Measurements from ENCODE around the gene KRTAP10-6.

KRTAP10-6 gene

DNA sequence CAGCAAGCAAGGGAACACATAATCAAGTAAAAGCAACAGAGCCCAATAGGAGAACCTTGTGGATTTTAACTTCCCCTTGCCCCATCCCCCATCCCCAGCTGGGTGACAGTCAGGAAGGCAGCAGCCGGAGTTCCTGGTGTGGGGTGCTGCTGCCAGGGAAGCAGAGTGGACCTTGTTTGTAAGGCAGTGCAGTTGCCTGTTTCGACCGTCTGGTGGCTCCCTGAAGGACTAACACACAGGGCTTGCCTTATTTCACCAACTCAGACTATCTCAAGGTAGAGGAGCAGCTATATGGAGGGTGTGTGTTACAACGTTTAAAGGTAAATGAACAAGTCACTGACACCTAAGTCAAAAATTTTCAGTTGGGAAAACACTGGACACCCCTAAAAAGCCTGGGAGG lies 26.2 kb upstream of the KRTAP10-6 start:
- TF ChIP-seq CEBPB (IDR thresholded peaks at IDR 0.05) (no peak), YY1 (IDR thresholded peaks at IDR 0.05; ENCODE audit: low read depth) (no peak), TAF1 (IDR thresholded peaks at IDR 0.05; ENCODE audit: low read depth) (no peak), RAD21 (IDR thresholded peaks at IDR 0.05; ENCODE audit: low read depth) (no peak), ZBTB7A (IDR thresholded peaks at IDR 0.05; ENCODE audit: low read depth) (no peak), TEAD4 (IDR thresholded peaks at IDR 0.05) (no peak), NFIC (IDR thresholded peaks at IDR 0.05) (no peak), CREB1 (IDR thresholded peaks at IDR 0.05; ENCODE audit: low read depth) (no peak), TCF12 (IDR thresholded peaks at IDR 0.05; ENCODE audit: low read depth) (no peak)
- TF ChIP-seq, protein P1, sequence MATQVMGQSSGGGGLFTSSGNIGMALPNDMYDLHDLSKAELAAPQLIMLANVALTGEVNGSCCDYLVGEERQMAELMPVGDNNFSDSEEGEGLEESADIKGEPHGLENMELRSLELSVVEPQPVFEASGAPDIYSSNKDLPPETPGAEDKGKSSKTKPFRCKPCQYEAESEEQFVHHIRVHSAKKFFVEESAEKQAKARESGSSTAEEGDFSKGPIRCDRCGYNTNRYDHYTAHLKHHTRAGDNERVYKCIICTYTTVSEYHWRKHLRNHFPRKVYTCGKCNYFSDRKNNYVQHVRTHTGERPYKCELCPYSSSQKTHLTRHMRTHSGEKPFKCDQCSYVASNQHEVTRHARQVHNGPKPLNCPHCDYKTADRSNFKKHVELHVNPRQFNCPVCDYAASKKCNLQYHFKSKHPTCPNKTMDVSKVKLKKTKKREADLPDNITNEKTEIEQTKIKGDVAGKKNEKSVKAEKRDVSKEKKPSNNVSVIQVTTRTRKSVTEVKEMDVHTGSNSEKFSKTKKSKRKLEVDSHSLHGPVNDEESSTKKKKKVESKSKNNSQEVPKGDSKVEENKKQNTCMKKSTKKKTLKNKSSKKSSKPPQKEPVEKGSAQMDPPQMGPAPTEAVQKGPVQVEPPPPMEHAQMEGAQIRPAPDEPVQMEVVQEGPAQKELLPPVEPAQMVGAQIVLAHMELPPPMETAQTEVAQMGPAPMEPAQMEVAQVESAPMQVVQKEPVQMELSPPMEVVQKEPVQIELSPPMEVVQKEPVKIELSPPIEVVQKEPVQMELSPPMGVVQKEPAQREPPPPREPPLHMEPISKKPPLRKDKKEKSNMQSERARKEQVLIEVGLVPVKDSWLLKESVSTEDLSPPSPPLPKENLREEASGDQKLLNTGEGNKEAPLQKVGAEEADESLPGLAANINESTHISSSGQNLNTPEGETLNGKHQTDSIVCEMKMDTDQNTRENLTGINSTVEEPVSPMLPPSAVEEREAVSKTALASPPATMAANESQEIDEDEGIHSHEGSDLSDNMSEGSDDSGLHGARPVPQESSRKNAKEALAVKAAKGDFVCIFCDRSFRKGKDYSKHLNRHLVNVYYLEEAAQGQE (IDR thresholded peaks at IDR 0.05; ENCODE audit: low read depth) = no peak
- TF ChIP-seq, protein P2, sequence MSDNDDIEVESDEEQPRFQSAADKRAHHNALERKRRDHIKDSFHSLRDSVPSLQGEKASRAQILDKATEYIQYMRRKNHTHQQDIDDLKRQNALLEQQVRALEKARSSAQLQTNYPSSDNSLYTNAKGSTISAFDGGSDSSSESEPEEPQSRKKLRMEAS (IDR thresholded peaks at IDR 0.05) = no peak

DNA sequence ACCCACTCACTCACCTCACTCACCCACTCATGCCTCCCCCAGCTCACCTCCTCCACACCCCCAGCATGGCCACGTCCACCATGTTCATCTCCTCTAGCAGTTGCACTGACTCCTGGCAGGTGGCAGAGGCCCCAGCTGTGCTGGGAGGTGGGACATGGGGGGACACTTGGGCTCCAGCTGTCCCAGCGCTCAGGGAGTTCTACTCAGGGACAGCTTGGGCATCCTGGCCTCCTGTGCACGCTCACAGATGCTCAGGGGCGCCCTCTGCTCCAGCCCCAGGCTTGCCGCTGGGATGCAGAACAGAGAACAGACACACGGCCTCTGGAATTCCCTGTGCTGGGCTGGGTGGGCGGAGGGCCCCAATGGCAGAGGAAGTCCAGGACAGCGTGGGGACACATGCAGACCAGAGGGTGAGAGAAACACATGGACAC lies 24.8 kb upstream of the KRTAP10-6 start:
- TF ChIP-seq EP300 (IDR thresholded peaks at IDR 0.05; ENCODE audit: borderline replicate concordance) (no peak), ZBTB7A (IDR thresholded peaks at IDR 0.05; ENCODE audit: low read depth) (no peak), CEBPB (IDR thresholded peaks at IDR 0.05) (no peak), CREB1 (IDR thresholded peaks at IDR 0.05; ENCODE audit: low read depth) (no peak), TAF1 (IDR thresholded peaks at IDR 0.05; ENCODE audit: low read depth) (no peak), NFIC (IDR thresholded peaks at IDR 0.05) (no peak), TCF12 (IDR thresholded peaks at IDR 0.05; ENCODE audit: low read depth) (no peak), TEAD4 (IDR thresholded peaks at IDR 0.05) (no peak), FOXM1 (IDR thresholded peaks at IDR 0.05; ENCODE audit: borderline replicate concordance, low read depth) (no peak), EGR1 (IDR thresholded peaks at IDR 0.05) (no peak), RAD21 (IDR thresholded peaks at IDR 0.05; ENCODE audit: low read depth) (no peak)
- TF ChIP-seq, protein P3, sequence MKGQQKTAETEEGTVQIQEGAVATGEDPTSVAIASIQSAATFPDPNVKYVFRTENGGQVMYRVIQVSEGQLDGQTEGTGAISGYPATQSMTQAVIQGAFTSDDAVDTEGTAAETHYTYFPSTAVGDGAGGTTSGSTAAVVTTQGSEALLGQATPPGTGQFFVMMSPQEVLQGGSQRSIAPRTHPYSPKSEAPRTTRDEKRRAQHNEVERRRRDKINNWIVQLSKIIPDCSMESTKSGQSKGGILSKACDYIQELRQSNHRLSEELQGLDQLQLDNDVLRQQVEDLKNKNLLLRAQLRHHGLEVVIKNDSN (IDR thresholded peaks at IDR 0.05) = no peak
- TF ChIP-seq, protein P1 (IDR thresholded peaks at IDR 0.05; ENCODE audit: low read depth) = no peak
- TF ChIP-seq, protein P2 (IDR thresholded peaks at IDR 0.05) = no peak

DNA sequence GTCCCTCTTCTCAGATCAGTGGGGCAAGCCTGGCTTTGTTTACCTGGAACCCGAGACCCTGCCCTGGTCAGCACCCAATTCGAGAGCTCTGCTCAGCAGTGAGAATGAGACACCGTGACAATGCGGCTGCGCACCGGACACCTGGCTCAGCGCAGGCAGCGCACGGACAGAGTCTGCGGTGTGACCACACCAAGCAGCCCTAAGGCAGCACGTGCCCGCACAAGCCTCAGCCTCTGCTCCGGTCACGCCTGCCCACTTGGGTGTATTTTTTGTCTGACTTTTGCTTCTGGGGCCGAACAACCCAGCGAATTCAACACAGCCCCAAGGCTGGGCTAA lies 24.3 kb upstream of the KRTAP10-6 start:
- no peak for TF ChIP-seq TCF12 (IDR thresholded peaks at IDR 0.05; ENCODE audit: low read depth)
- TF ChIP-seq, protein P1 (IDR thresholded peaks at IDR 0.05; ENCODE audit: low read depth) = no peak
- TF ChIP-seq FOXM1 (IDR thresholded peaks at IDR 0.05; ENCODE audit: borderline replicate concordance, low read depth) = no peak
- TF ChIP-seq RAD21 (IDR thresholded peaks at IDR 0.05; ENCODE audit: low read depth) = no peak
- no peak for TF ChIP-seq EGR1 (IDR thresholded peaks at IDR 0.05)
- TF ChIP-seq CEBPB (IDR thresholded peaks at IDR 0.05) = no peak
- no peak for TF ChIP-seq YY1 (IDR thresholded peaks at IDR 0.05; ENCODE audit: low read depth)
- no peak for TF ChIP-seq ZBTB7A (IDR thresholded peaks at IDR 0.05; ENCODE audit: low read depth)
- TF ChIP-seq CREB1 (IDR thresholded peaks at IDR 0.05; ENCODE audit: low read depth) = no peak
- no peak for TF ChIP-seq NFIC (IDR thresholded peaks at IDR 0.05)
- TF ChIP-seq EP300 (IDR thresholded peaks at IDR 0.05; ENCODE audit: borderline replicate concordance) = no peak
- no peak for TF ChIP-seq TEAD4 (IDR thresholded peaks at IDR 0.05)
- TF ChIP-seq, protein P2 (IDR thresholded peaks at IDR 0.05) = no peak

DNA sequence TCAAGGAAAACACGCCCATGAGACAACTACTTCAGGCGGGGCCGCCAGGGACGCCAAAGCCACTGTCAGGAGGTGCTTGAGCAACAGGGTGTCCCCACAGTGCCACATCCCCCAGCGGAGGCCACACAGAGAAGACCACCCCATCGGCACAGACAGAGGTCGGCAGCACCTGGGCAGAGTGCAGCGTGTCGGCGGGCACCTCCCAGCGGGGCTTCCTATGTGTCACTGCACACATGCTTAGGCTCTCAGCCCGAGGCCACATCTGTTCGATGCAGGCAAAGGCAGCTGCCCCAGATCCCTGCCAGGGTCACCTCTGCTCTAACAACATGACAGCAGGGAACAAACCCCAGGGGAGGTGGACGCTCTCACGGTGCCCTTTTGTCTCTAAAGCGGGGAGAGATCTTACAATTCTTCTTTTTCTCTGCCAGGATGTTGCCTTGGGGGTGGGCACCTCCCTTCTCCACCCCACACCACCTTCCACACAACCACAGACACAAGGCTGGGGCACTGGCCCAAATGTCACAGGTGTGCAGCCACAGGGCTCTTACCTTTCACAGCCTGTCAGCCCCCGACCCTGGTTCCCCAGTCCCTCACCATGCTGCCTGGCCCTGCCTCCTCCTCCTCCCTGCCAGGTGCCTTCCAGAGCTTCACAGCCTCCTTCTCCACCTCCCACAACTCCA lies 23.7 kb upstream of the KRTAP10-6 start:
- TF ChIP-seq EP300 (IDR thresholded peaks at IDR 0.05; ENCODE audit: borderline replicate concordance) (no peak), CREB1 (IDR thresholded peaks at IDR 0.05; ENCODE audit: low read depth) (no peak), TAF1 (IDR thresholded peaks at IDR 0.05; ENCODE audit: low read depth) (no peak), TCF12 (IDR thresholded peaks at IDR 0.05; ENCODE audit: low read depth) (no peak), NFIC (IDR thresholded peaks at IDR 0.05) (no peak), FOXM1 (IDR thresholded peaks at IDR 0.05; ENCODE audit: borderline replicate concordance, low read depth) (no peak), ZBTB7A (IDR thresholded peaks at IDR 0.05; ENCODE audit: low read depth) (no peak), RAD21 (IDR thresholded peaks at IDR 0.05; ENCODE audit: low read depth) (no peak), YY1 (IDR thresholded peaks at IDR 0.05; ENCODE audit: low read depth) (no peak), TEAD4 (IDR thresholded peaks at IDR 0.05) (no peak), CEBPB (IDR thresholded peaks at IDR 0.05) (no peak), EGR1 (IDR thresholded peaks at IDR 0.05) (no peak)
- TF ChIP-seq, protein P2 (IDR thresholded peaks at IDR 0.05) = no peak
- TF ChIP-seq, protein P3 (IDR thresholded peaks at IDR 0.05) = no peak
- TF ChIP-seq, protein P1 (IDR thresholded peaks at IDR 0.05; ENCODE audit: low read depth) = no peak

Measured in Ishikawa (cell line).